ENCODE results near the gene RETN.

DNA sequence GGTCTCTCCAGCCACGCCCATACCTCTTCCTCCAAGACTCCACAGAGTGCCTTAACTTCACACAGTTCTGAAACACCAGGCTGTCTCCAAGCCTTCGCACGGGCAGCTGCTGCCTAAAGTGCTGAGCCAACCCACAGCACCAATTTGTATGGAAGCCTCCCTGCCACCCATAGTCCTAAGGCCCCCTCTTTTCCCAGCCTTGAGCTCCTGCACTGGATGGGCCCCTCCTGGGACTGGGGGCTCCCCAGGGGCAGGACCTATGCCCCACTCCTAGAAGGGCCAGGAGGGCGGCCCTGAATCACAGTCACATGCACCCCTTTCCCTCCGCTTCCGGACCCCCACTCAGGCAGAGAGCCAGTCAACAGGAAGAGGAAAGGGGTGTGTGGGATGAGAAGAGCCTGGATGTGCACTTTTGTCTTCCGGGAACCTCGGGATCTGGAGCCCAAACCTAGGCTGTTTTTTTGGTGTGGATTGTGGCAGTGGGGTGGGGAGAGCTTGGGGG, 38.2 kb downstream of the RETN start:
- TF ChIP-seq CTCF (IDR thresholded peaks at IDR 0.05) (no peak), EP300 (IDR thresholded peaks at IDR 0.05) (no peak), POLR2A (IDR thresholded peaks at IDR 0.05) (no peak)

Data from tibial nerve (tissue), 4 donors.